ENCODE results near the gene DNAH7.

DNA sequence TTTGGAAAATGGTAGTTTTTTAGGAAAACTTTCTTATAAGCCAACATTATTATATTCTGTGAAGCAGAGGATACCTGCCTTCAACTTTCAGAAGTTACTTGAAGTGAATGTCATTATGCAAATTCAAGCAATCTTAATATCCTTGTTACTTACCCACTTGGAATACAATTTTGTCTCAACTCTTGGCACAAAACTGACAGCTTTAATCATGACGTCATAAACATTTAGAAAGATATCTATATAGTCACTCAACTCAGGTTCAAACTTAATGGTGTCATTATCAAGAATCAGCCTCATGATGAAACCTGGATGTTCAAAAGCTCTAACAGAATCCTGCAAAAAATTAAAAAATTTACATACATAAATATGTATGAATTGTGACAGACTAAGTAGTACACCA, 68.1 kb downstream of the DNAH7 start:
- TF ChIP-seq POLR2A (IDR thresholded peaks at IDR 0.05) = no peak
- TF ChIP-seq, protein P1, sequence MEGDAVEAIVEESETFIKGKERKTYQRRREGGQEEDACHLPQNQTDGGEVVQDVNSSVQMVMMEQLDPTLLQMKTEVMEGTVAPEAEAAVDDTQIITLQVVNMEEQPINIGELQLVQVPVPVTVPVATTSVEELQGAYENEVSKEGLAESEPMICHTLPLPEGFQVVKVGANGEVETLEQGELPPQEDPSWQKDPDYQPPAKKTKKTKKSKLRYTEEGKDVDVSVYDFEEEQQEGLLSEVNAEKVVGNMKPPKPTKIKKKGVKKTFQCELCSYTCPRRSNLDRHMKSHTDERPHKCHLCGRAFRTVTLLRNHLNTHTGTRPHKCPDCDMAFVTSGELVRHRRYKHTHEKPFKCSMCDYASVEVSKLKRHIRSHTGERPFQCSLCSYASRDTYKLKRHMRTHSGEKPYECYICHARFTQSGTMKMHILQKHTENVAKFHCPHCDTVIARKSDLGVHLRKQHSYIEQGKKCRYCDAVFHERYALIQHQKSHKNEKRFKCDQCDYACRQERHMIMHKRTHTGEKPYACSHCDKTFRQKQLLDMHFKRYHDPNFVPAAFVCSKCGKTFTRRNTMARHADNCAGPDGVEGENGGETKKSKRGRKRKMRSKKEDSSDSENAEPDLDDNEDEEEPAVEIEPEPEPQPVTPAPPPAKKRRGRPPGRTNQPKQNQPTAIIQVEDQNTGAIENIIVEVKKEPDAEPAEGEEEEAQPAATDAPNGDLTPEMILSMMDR (IDR thresholded peaks at IDR 0.05 in 8 of 11, conservative IDR thresholded peaks at IDR 0.05 in 3 of 11) = no peak
- no peak for TF ChIP-seq POLR2AphosphoS5 (IDR thresholded peaks at IDR 0.05)

Measured in spleen (tissue), 7 donors.